ENCODE results near the gene PKHD1.

The PKHD1 gene

DNA sequence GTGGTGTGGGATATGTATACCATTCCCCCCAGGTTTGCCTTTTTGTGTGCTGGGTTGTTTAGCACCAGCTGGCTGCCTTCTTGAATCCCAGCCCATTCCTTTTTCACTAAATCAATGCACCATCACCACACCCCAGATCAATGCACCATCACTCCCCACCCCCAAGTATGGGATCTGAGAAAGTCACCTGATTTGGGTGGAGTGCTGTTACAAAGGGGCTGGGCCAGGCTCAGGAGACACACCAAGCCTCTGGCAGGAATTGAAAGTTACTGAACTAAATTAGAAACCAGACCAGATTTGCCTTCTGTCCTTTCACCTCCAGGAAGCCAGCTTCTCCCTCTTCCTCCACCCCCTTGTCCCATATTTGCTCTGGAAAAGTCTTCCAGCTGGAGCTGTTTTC lies 19.6 kb upstream of the PKHD1 start:
- DNase-seq (ENCODE audit: low spot score): no peak

DNA sequence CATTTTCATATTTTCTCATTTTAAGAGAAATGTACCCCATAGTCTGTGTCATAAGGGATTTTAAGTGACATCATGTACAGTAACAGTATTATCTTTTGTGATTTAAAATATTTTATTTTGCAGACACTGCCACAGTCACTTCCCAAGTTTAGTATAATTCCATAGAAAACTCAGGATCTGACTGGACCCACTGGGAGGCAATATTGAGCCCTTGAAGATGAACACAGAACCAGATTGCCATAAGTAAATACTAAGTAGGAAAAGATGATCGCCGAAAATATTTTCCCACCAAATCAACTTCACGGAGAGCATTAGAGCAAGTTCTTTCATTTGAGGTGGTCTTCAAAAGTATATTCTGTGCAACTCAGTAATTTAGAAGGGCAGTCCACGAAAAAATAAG lies 17.6 kb upstream of the PKHD1 start:
- DNase-seq (ENCODE audit: low spot score): no peak

DNA sequence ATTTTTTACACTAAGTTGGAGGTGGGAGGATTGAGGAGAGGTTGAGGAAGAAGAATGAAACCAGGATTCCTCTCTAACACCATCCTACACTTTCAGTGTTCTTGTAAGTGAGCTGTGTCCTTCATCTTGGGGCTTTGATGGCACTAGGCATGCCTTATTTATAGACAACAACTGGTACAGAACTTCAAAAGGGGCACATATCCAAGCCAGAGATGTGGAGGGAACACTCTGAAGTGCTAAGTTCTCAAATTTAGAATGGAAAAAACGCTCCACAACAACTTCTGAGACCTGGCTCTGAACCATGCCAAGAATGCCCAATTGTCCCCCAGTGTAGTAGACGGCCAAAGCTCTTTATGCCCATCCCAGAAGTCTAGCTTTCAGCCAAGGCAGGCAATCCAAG lies 16.2 kb upstream of the PKHD1 start:
- DNase-seq (ENCODE audit: low spot score): no peak

DNA sequence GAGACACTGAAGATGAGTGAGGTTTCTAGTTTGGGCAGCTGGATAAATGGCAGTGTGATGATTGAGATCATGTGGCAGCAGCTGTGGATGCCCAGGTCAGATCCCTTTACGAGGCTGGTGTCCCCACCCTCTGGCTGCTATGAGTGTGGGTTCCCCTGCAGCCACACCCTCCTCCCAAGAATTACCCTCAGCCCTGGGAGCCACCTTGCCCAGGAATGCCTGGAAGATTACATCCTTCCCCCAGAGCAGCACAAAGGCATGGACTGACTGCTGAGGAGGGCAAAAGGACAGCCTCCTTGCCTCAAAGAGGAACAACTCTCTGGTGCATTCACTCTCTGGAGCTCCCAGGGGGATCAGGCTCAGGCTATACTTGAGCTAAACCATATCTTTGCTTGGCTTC lies 15.0 kb upstream of the PKHD1 start:
- no peak for DNase-seq (ENCODE audit: low spot score)

DNA sequence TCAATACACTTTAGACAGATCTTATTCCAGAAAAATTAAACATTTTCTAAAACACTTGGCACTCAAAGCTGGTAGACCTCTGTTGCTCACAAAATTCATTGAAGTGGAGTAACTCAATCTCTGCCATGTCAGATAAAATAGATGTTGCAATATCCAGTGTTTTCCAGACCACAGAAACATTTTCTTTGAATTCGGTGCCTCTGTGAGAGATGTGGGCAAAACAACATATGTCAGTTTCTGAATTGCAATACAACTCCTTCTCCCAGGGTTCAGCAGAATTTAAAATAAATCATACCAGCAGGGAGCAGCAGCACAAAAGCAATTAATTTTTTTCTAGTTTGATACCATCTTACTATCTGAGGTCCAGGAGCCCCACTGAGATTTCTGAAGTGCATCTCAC lies 11.3 kb upstream of the PKHD1 start:
- DNase-seq (ENCODE audit: low spot score): no peak

DNA sequence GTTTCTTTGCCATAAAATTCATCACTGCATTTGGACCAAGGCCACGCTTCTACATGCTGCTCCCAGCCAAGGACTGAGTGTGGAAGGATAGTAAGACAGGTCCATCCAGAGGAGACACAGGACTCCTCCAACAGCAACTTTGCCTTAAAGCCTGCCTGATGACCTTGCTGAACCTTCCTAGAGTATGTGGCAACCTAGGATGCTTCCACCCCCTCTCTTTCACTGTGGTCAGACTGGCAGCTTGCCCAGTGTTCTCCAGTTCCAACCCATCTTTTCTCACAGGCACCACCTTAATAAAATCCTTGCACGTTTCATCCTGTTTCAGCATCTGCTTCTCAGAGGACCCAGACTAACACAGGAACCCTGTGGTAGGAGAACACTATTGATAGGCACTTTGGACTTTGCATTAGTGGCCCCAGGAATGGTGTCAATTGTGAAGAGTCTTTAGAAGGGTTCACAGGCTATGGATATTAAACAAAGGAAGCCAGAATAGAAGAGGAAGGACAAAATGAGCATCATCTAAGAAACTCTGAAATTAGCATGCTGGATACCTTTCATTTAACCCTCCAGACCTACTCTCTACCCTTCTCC lies 2.4 kb upstream of the PKHD1 start:
- DNase-seq (ENCODE audit: low spot score): no peak

DNA sequence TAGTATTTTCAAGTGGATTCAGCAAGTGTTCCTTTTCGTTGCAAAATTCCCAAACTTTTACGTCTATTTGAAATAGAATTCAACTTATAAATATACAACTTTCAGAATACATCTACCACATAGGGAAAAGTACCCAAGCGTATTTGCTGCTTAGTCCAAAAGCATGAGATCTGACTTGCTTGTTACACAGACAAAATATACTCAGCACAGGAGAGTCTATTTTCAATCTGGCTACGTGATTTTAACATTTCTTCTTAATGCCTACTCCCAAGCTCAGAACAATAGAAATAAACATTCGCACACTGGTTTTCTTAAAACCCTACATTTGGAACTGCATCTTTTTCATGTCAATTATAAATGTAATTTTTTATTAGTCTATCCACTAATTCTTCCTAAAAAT lies 672 bp downstream of the PKHD1 start:
- no peak for DNase-seq (ENCODE audit: low spot score)

DNA sequence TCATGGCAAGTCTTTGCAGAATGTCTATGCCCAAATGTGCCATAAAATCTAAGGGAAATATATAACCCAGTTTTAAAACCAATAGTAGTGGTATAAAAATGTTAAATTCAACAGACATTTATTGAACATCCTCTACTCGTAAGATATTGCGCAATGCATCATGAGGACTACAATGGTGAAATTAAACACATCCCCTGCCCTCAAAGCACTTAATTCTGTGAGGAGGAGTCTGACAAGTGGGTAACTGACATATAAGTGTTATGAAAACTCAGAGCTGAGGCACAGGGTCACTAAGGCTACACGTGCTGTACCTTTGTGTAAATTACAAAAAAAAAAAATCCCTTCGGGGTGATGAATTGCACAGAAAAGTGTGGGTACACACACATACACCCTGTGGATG lies 6.2 kb downstream of the PKHD1 start:
- DNase-seq (ENCODE audit: low spot score): no peak

DNA sequence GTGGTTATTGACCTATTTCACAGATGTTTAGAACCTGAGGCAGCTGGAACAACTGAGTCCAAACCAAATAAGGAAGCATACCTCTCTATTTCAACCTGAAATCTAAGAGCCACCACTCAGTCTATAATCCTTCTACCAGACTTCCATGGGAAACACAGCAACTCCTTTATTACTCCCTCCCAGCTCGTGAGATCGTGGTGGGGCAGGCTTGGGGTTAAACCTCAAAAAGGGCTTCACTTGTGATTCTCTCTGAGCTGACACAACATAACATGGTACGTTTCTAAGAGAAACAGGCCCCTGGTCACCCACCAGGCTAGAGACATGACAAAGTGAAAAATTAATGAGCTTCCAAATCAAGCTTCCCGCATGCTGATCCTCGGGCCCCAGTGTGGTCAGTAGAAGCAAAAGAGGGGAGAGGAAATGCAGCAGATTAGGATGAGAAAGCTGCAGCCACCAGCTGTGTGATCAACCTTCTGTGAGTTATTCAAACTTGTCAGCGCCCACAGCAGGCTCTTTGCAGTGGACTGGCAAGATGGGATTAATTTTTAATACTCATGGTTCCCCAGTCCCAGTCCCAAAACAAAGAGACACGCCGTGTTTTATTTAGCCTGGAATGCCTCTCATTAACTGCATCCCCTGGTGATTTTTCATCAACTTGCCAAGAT lies 9.3 kb downstream of the PKHD1 start:
- no peak for DNase-seq (ENCODE audit: low spot score)

DNA sequence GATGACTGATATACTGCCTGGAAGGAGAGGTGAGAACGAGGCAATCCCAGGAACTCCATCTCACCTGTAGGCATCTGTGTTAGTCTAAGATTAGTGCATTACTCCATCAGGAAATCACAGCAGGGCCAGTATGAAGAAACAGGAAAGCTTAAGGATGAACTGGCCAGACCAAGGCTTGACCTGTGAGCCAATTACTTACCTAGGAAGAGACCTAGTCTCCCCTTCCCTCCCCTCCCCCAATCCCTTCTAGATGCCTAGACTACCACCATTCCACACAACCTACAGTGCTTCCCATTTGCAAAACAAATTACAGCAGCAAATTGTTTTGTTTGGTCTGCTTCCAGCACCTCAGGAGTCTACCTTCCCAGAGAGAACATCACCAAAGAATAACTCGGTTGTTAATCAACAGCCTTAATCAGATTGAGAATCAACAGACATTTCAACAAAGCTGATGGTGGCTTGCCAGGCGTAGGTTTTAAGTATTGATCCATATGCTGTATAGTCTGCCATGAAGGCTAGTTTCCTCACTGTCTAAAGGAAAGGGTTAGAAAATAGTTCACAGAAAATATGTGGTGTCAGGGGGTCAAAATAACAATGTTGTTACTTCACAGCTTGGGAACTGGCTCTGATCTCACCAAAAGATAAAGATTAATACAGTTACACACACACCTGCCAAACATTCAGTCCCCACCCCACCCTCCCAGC lies 10.1 kb downstream of the PKHD1 start:
- DNase-seq (ENCODE audit: low spot score): no peak

DNA sequence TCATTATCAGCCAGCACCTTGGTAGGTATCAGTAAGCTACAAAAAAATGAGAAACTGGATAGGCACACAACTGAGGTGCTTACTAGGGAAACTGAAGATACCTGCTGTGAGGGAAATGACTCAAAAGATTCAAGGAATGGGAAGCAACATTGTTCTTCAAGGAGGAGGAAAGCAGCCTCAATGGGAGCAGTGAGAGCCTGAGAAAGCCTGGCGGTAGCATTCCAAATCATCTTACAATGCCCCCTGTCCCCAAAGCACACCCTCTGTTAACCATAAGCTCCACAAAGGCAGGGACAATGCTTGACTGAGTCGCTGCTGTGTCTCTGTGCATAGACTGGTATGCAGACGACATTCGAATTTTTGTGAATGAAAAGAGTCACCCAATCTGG lies 10.6 kb downstream of the PKHD1 start:
- DNase-seq (ENCODE audit: low spot score): no peak

DNA sequence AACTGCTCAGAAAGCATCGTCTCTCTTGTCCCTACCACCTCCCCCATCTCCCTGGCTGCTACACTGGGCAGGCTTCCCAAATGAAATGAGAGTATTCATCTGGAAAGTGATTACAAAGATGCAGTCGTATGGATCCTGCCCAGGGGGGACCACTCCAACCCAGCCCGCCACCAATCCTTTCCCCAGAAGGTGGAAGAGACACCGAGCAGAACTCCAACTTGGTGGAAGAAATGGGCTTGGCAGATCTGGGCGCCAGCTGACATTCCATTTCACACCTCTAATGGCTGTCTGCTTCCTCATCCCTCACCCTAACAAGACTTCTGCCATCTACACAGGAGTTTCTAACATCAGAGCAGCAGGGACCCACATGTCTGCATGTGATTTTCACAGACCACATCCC lies 12.7 kb downstream of the PKHD1 start:
- DNase-seq (ENCODE audit: low spot score): no peak

DNA sequence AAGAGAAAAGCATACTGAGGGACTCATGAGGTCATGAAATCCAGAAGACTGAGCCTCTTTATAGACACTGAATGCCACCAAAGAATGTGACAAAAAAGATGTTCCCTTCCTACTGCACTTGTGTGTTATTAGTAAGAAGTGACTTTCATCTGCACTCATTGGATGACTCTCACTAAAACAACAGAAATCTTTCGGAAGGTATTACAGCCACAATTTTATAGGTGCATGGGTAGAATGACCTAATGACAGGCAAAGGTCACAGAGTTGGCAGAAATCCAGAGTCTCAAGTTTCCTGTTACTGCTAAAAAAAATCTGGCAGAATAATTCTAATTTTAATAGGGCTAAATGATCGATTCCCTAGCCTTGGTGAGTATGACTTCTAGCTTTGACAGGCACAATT lies 13.3 kb downstream of the PKHD1 start:
- DNase-seq (ENCODE audit: low spot score): no peak

DNA sequence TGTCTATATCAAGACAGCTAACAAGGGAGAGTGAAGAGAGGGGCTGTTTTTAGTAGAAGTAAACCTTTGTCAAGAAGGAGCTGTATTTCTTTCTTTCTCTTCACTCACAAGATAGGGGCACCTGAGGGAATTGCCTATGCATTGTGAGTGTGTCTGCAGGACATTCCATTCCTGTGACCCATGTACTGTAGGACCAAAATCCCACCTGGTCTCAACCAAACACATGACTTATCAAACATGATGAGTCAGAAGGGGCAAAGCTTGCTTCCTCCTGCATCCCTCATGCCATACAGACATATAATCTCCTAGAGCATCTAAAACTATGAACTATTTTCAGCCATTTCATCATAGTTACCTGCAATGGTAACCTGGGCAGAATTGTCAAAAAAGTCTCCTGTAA lies 21.8 kb downstream of the PKHD1 start:
- DNase-seq (ENCODE audit: low spot score): no peak

DNA sequence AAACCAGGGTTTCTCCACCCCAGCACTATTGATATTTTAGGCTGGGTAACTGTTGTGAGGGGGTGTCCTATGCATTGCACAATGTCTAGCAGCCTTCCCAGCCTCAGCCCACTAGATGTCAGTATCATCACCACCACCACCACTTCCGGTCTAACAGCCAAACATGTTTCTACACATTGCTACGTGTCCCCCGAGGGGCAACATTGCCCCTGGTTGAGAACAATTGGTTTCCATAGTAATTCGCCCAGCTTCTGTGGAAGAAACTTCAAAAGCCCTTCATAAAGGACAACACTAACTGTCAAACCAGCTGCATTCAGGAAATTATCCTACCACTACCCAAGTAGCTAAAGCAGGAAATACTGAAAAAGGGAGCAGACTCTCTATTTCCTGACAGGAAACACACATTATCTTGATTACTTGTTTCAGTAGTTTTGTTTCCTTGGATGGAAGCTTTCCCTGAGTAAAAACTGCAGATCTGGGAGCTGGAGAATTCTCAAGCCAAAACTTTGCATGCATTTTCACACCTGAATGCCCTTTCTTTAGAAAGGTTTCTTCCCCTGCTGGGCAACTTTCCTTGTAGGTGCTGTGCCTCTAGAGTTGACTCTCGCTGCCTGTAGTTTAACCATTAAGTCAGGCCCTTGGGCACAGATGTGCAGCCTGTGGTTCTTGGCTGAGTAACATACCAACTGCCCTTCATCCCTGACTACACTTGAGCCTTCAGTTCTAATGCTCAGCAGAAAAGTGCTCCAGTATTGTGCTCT lies 23.6 kb downstream of the PKHD1 start:
- no peak for DNase-seq (ENCODE audit: low spot score)

DNA sequence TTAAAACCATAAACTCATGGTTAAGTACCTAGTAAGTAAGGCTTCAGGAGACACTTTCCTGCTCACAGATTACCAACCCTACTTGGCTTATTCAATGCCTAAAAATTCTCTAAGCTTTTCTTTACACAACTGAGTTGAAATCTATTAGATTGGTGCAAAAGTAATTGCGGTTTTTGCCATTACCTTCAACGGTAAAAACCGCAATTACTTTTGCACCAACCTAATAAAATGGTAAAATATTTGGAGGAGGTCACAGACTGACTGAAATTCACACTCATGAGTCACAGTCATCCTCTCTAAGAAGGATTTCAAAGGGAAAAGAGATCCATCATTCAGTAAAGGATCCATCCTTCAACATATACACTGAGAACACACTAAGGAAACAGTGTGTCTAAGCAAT lies 25.9 kb downstream of the PKHD1 start:
- DNase-seq (ENCODE audit: low spot score): no peak

DNA sequence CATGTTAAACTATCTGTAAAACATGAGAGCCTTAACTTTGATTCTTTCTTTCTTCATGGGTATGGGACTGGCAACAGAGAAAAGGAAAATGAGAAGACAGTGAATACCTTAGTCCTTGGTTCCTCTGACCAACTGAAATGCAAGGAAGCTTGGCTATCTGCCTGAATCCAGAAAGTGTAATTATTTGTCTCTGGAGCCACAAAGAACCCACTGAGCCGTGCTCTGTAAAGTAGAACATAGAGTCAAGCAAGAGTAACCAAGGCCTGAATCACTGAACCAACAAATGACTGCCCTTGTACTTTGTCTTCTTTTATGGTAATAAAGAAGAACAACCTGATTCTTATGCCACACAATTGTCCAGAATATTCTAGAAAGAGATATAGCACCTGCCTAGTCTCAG lies 27.6 kb downstream of the PKHD1 start:
- DNase-seq (ENCODE audit: low spot score): no peak

DNA sequence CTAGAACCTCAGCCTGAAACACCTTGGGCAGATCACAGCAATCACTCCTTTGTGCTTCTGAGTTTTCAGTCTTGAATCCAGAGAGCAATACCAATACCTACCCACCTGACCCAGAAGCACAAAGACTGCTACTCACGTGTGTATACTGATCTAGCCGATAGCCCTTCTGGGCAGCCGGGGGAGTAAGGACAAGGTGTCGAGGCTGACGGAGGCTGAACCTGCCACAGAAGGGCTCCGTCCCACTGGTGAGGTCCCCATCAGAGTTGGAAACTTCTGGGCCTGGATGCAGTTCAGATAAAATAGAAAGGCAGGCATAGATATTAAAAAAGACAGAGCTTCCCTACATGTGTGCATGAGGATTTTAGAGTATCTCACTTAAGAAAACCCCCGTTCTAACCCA lies 32.0 kb downstream of the PKHD1 start:
- no peak for DNase-seq (ENCODE audit: low spot score)

DNA sequence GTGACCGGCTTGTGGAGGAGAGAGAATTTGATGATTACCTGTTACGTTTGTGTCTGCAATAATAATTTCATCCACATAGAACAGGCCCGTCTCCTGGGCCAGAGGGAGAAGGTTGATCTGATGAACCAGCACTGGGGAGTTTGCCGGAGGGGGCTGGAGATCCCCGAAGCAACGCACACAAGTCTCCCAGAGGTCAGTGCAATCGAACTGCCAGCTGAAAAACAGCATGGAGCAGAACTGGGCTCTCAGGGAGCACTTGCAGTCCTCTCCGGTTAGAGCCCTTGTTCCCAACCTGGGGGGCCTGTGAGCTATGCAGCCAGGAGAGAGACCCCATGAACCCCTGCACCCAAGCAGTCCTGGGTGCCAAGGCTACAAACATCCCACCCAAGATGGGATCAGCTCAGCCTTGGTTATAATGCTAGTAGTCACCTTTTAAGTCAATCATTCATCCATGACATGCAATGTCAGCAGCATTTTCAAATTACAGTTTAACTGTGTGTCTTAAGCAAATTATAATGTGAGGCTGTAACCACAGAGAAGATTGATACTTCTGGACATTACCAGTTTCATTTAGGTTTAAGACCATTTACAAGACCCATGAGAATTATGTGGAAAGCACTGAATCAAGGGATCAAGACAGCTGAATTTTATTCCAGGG lies 34.2 kb downstream of the PKHD1 start:
- no peak for DNase-seq (ENCODE audit: low spot score)

DNA sequence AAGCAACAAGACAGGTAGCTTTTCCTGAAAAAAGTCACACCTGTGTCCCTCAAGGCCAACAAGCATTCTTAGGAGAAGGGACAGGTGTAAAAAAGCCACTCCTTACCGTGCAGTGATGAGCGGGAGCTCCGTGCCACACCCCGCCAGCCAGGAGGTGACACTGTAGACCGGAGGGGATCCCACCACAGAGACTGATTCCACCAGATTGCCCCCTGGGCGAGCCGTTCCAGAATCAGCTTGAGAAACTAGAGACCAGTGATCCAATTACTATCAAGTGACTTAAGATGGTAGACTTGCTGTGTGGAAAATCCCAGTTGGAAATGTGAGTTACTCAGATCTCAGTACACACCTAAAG lies 37.4 kb downstream of the PKHD1 start:
- no peak for DNase-seq (ENCODE audit: low spot score)

DNA sequence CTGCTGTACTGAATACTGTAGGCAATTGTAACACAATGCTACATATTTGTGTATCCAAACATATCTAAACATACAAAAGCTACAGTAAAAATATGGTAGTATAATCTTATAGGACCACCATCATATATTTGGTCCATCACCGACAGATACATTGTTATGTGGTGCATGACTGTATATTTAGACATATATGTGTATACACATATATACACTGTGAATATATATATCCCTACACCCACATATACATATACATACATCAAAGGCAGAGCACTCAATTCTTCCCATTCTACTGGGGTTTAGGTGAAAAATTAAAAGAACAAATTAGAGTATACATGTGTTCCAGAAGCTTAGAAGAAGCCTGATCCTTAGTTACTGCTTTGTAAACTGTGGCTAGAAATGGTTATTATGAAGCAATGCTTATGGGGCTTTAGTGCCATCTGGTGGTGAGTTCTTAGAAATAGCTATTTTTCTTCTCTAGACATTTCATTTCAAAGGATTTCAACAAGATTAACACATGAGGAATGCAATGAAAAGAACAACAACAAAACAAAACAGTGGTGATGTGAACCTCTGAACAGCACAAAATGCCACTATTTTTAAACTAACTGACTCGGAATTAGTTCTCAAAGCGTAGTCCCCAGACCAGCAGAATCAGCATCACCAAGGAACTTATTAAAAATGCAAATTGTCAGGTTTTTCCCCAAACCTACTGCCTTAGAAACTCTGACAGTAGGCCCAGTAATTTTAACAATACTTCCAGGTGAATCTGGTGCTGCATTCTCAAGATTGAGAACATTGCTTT lies 38.0 kb downstream of the PKHD1 start:
- no peak for DNase-seq (ENCODE audit: low spot score)

DNA sequence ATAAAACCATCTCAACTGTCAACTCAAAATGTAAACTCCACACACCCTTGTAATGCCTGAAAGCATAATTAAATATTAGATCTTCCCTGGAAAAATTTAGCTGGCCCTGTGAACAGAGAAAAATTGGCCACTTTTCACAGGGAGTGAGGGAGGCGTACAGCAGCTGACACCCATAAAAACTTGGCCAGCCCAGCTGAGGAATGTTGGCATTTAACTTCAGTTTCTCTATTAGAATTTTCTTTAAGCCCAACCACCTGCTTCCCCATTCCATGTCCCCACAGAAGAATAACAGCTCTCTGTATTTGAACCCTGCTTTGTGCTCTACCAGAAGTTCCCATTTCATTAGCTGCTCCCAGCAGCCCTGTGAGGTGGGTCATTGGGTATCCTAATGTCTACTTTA lies 41.0 kb downstream of the PKHD1 start:
- DNase-seq (ENCODE audit: low spot score): no peak

Measured in putamen (tissue), 1 donor.